Stimulated activated CD4-positive, alpha-beta T cell treated with anti-CD3 and anti-CD28 coated beads, TNF-alpha, amount 100 ng/mL, for 24 hours (primary cell): ENCODE results near the gene RNF150.
"Not testable (repeated sequence)": the region's sequence is repeated elsewhere in the genome, so short reads cannot be mapped to it uniquely, and the experiment has no call there.

Experiments used
- DNase-seq, 3 experiments: peaks; one replicate each; pipeline ENCODE4 v3.0.0-alpha.2; 2020; ENCODE audit warnings: low read depth in 3 of 3

Gene RNF150

GRCh38 chr4:140820520-140820919 lies 312.7 kb downstream of the RNF150 start:
- DNase-seq, result not testable (repeated sequence)

- no peak for DNase-seq
Observed at GRCh38 chr4:140819610-140820009, 313.7 kb downstream of the RNF150 start.

- DNase-seq, result no peak
Observed at GRCh38 chr4:140818433-140818832, 314.8 kb downstream of the RNF150 start.

- DNase-seq, result no peak
Observed at GRCh38 chr4:140816806-140817510, 316.3 kb downstream of the RNF150 start.

GRCh38 chr4:140813804-140814203 lies 319.5 kb downstream of the RNF150 start:
- no peak for DNase-seq

- DNase-seq, result no peak
Observed at GRCh38 chr4:140812916-140813315, 320.4 kb downstream of the RNF150 start.

GRCh38 chr4:140811429-140811828 lies 321.8 kb downstream of the RNF150 start:
- no peak for DNase-seq

GRCh38 chr4:140810591-140811169 lies 322.6 kb downstream of the RNF150 start:
- not testable (repeated sequence) for DNase-seq
